HCT116 (cell line): ENCODE data around the gene SH3GLB2. TPM values are rescaled to one million over a fixed set of nuclear protein-coding genes. Genes with fewer than 3 reads are reported as not detected.

Experiments used
- ATAC-seq: fragments of 200-7000 bp; cut with Tn5 transposase; 2 replicates; pipeline ENCODE4 v1.9.1; 2020; ENCODE audit warnings: mild to moderate bottlenecking, moderate library complexity
- BruUV-seq: library from RNA; stranded (reverse); fragments of 400-500 nt; replicated peaks from 2 replicates; lab custom pipeline; 2021; lab: Mats Ljungman, UMichigan
- CTCF ChIA-PET: fragments of 300-600 bp; sonication (Branson Sonifier 250); formaldehyde crosslinking; loops from one replicate; lab custom pipeline; 2021; ENCODE audit warnings: antibody characterized with exemption; lab: Charles Lee
- POLR2A ChIA-PET: fragments of 300-600, 350-600 bp; sonication (Branson Sonifier 250); formaldehyde crosslinking; loops from one replicate; lab custom pipeline; 2021; ENCODE audit warnings: antibody characterized with exemption; lab: Charles Lee
- RAD21 ChIA-PET, 2 experiments: fragments of 300-600 bp; sonication (Branson Sonifier 250); formaldehyde crosslinking; loops; one replicate each; lab custom pipeline; 2023; ENCODE audit warnings: low total read pairs in 2 of 2; ENCODE audit not compliant: uncharacterized antibody in 2 of 2, unreplicated experiment in 2 of 2, low non-redundant PET in 1 of 2; lab: Charles Lee
- DNase-seq: peaks from one replicate; pipeline ENCODE4 v3.0.0-alpha.2; 2010; ENCODE audit warnings: low read depth, low spot score
- H2AFZ ChIP-seq: fragments of 200-600 bp; shearing (Covaris generic), sonication (generic); 2 replicates; pipeline ENCODE4 v1.6.1; 2017; ENCODE audit warnings: low read depth, mixed run types, mixed read lengths, antibody characterized with exemption, low read length; ENCODE audit not compliant: poor library complexity, severe bottlenecking
- H3K27ac ChIP-seq: 2 replicates; pipeline ENCODE4 v1.5.1; 2012; ENCODE audit warnings: low read depth, low read length
- H3K27me3 ChIP-seq: fragments of 200-600 bp; sonication (generic); 2 replicates; pipeline ENCODE4 v1.6.1; 2016; ENCODE audit warnings: mixed run types, low read length, mixed read lengths; ENCODE audit not compliant: insufficient read depth
- H3K36me3 ChIP-seq, 2 experiments: fragments of 200-500 bp in 1 of 2; fragments of 200-600 bp in 1 of 2; sonication (Bioruptor generic) in 1 of 2; sonication (generic) in 1 of 2; 2 replicates each; pipeline versions ENCODE4 v1.5.1 to v1.6.1; 2014 to 2016; ENCODE audit warnings: low read length in 2 of 2, inconsistent platforms in 1 of 2, mixed read lengths in 1 of 2, mixed run types in 1 of 2; ENCODE audit not compliant: insufficient read depth in 2 of 2, control insufficient read depth in 1 of 2
- H3K4me1 ChIP-seq, 2 experiments: fragments of 200-600 bp in 1 of 2; sonication (generic) in 1 of 2; 2 replicates each; pipeline versions ENCODE4 v1.5.1 to v1.6.1; 2012 to 2017; ENCODE audit warnings: low read length in 2 of 2, inconsistent platforms in 1 of 2, mild to moderate bottlenecking in 1 of 2, mixed read lengths in 1 of 2, mixed run types in 1 of 2, moderate library complexity in 1 of 2; ENCODE audit not compliant: insufficient read depth in 2 of 2, control insufficient read depth in 1 of 2
- H3K4me2 ChIP-seq: fragments of 200-600 bp; sonication (generic); 2 replicates; pipeline ENCODE4 v1.6.1; 2017; ENCODE audit warnings: mixed run types, low read length, mixed read lengths
- H3K4me3 ChIP-seq, 2 experiments: fragments of 200-600 bp in 1 of 2; sonication (generic) in 1 of 2; replicated peaks in 1 of 2; 2 replicates each; pipeline ENCODE4 v1.5.1; 2011 to 2016; ENCODE audit warnings: low read length in 2 of 2, control low read depth in 1 of 2, low read depth in 1 of 2, mild to moderate bottlenecking in 1 of 2, mixed read lengths in 1 of 2, mixed run types in 1 of 2
- H3K79me2 ChIP-seq: fragments of 200-600 bp; sonication (generic); 2 replicates; pipeline ENCODE4 v1.6.1; 2017; ENCODE audit warnings: mild to moderate bottlenecking, mixed run types, low read length, moderate library complexity, mixed read lengths; ENCODE audit not compliant: insufficient read depth
- H3K9ac ChIP-seq: fragments of 200-600 bp; sonication (generic); 2 replicates; pipeline ENCODE4 v1.6.1; 2016; ENCODE audit warnings: low read length, mixed read lengths
- H3K9me2 ChIP-seq: fragments of 200-600 bp; sonication (generic), shearing (Covaris generic); 2 replicates; pipeline ENCODE4 v1.6.1; 2017; ENCODE audit warnings: mixed run types, mild to moderate bottlenecking, moderate library complexity; ENCODE audit not compliant: insufficient read depth
- H3K9me3 ChIP-seq, 2 experiments: fragments of 200-500 bp in 1 of 2; fragments of 200-600 bp in 1 of 2; sonication (Bioruptor generic) in 1 of 2; sonication (generic) in 1 of 2; 2 replicates each; pipeline ENCODE4 v1.6.1; 2014 to 2017; ENCODE audit warnings: low read length in 2 of 2, mixed read lengths in 2 of 2, inconsistent platforms in 1 of 2, low read depth in 1 of 2, mild to moderate bottlenecking in 1 of 2, mixed run types in 1 of 2, moderate library complexity in 1 of 2; ENCODE audit not compliant: control insufficient read depth in 1 of 2, insufficient read depth in 1 of 2
- H4K20me1 ChIP-seq: fragments of 200-600 bp; sonication (generic), shearing (Covaris generic); 2 replicates; pipeline ENCODE4 v1.6.1; 2017; ENCODE audit warnings: mixed run types, mild to moderate bottlenecking, moderate library complexity; ENCODE audit not compliant: insufficient read depth
- FOSL1 ChIP-seq: IDR thresholded peaks from 2 replicates; pipeline ENCODE4 v1.6.1; 2012; ENCODE audit warnings: low read depth
- JUND ChIP-seq: IDR thresholded peaks from 2 replicates; pipeline ENCODE4 v1.6.1; 2012
- REST ChIP-seq: IDR thresholded peaks from 2 replicates; pipeline ENCODE4 v1.6.1; 2012; ENCODE audit warnings: low read depth
- intact Hi-C: fragments of 100-400 bp; cut with micrococcal nuclease; formaldehyde crosslinking; loops from 2 replicates; pipeline ENCODE4 v1.10.0; 2022
- total RNA-seq: library from RNA; stranded (reverse); gene quantifications from one replicate; pipeline ENCODE4 v1.2.1, GENCODE V29; 2021; ENCODE audit not compliant: unreplicated experiment

SH3GLB2 gene
- total RNA-seq, 1 experiment from 2014 or later = 87.9 TPM

- POLR2A ChIA-PET = no interaction called here
These were observed 13.9 kb upstream of the SH3GLB2 start for GRCh38 chr9:129042016-129042415.

More at GRCh38 chr9:129042016-129042415, 13.9 kb upstream of the SH3GLB2 start:
- Histone ChIP-seq H3K79me2 (no peaks in the 10 kb centered on the region; the same call in 1 of the 2 replicates), H3K27me3 (no peaks in the 10 kb centered on the region), H4K20me1 (no peaks in the 10 kb centered on the region), H3K4me3 (no peak overlapping the region), H3K9ac (no peak overlapping the region), H3K4me1 (peaks cover 9 to 10% of the 10 kb centered on the region in 2 experiments; a peak in 2 of 4 replicates), H3K4me2 (no peak overlapping the region), H3K9me3 (no peaks in the 10 kb centered on the region), H3K9me2 (no peaks in the 10 kb centered on the region), H2AFZ (no peak overlapping the region), H3K27ac (no peak overlapping the region), H3K36me3 (peaks cover 0 to 4% of the 10 kb centered on the region in 2 experiments; a peak in 1 of 4 replicates)
- no TSS peak for BruUV-seq
- intact Hi-C loops = no loop called here
- ATAC-seq (no peak), DNase-seq (no peak)
- TF ChIP-seq REST = no peak
- no peak for TF ChIP-seq FOSL1
- no peak for TF ChIP-seq JUND
- RAD21 ChIA-PET = no interaction called here
- CTCF ChIA-PET = no interaction called here
